ENCODE data around the gene RNF214. TPM values are rescaled to one million over a fixed set of nuclear protein-coding genes. Genes with fewer than 3 reads are reported as not detected.
A peak's percentile ranks its signal among the peaks of the same experiment; 100 is the strongest.

RNF214 gene
- total RNA-seq, 2 donors from 2014 or later, result 46.4 to 51.1 TPM

GRCh38 chr11:117238221-117238620 is 5.8 kb downstream of the RNF214 start:
- 94 to 100% methylated on average over 2 to 5 of the region's 5 CpGs for WGBS, 2 experiments (ENCODE audit: insufficient coverage in 1 of 2, insufficient read length in 1 of 2)
- no peak overlapping the region for H3K27ac Mint-ChIP-seq
- H3K4me1 Mint-ChIP-seq, result peaks cover 12% of the 10 kb centered on the region
- Histone ChIP-seq H3K27ac (ENCODE audit: low read depth, low read length) (no peak overlapping the region), H3K4me1 (ENCODE audit: control insufficient read depth, insufficient read depth, low read length) (peaks cover 3% of the 10 kb centered on the region), H3K36me3 (ENCODE audit: control insufficient read depth, insufficient read depth, low read length) (peaks cover 48% of the 10 kb centered on the region), H3K4me3 (ENCODE audit: low read length) (no peak overlapping the region), H3K9ac (ENCODE audit: extremely low read depth, low read length, poor library complexity, severe bottlenecking) (no peak overlapping the region), H3K9me3 (ENCODE audit: control insufficient read depth, low read length) (no peaks in the 10 kb centered on the region), H3K27me3 (ENCODE audit: control insufficient read depth, insufficient read depth, low read length, poor library complexity, severe bottlenecking) (no peaks in the 10 kb centered on the region)
- H3K27me3 Mint-ChIP-seq (ENCODE audit: insufficient read depth), result no peaks in the 10 kb centered on the region
- TF ChIP-seq, protein P1, sequence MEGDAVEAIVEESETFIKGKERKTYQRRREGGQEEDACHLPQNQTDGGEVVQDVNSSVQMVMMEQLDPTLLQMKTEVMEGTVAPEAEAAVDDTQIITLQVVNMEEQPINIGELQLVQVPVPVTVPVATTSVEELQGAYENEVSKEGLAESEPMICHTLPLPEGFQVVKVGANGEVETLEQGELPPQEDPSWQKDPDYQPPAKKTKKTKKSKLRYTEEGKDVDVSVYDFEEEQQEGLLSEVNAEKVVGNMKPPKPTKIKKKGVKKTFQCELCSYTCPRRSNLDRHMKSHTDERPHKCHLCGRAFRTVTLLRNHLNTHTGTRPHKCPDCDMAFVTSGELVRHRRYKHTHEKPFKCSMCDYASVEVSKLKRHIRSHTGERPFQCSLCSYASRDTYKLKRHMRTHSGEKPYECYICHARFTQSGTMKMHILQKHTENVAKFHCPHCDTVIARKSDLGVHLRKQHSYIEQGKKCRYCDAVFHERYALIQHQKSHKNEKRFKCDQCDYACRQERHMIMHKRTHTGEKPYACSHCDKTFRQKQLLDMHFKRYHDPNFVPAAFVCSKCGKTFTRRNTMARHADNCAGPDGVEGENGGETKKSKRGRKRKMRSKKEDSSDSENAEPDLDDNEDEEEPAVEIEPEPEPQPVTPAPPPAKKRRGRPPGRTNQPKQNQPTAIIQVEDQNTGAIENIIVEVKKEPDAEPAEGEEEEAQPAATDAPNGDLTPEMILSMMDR (conservative IDR thresholded peaks at IDR 0.05), result no peak
- no peak for DNase-seq
- no peak overlapping the region for H3K4me3 Mint-ChIP-seq
- no peaks in the 10 kb centered on the region for H3K9me3 Mint-ChIP-seq
- H3K36me3 Mint-ChIP-seq (ENCODE audit: low read depth), result peaks cover 35% of the 10 kb centered on the region

- no peak overlapping the region for H3K27ac Mint-ChIP-seq
- no peak overlapping the region for H3K27ac ChIP-seq (ENCODE audit: low read depth, low read length)
- peaks cover 53% of the 10 kb centered on the region for H3K36me3 ChIP-seq (ENCODE audit: control insufficient read depth, insufficient read depth, low read length)
- no peaks in the 10 kb centered on the region for H3K9me3 Mint-ChIP-seq
- H3K4me3 Mint-ChIP-seq, result no peak overlapping the region
- H3K27me3 ChIP-seq (ENCODE audit: control insufficient read depth, insufficient read depth, low read length, poor library complexity, severe bottlenecking), result no peaks in the 10 kb centered on the region
- WGBS, 2 experiments (ENCODE audit: insufficient coverage in 1 of 2, insufficient read length in 1 of 2), result 89 to 92% methylated on average over 4 to 6 of the region's 6 CpGs
- TF ChIP-seq, protein P1 (conservative IDR thresholded peaks at IDR 0.05), result peak; percentile 40
- no peaks in the 10 kb centered on the region for H3K4me1 ChIP-seq (ENCODE audit: control insufficient read depth, insufficient read depth, low read length)
- H3K9me3 ChIP-seq (ENCODE audit: control insufficient read depth, low read length), result no peaks in the 10 kb centered on the region
- H3K27me3 Mint-ChIP-seq (ENCODE audit: insufficient read depth), result no peaks in the 10 kb centered on the region
- H3K4me3 ChIP-seq (ENCODE audit: low read length), result no peak overlapping the region
- H3K36me3 Mint-ChIP-seq (ENCODE audit: low read depth), result peaks cover 42% of the 10 kb centered on the region
- DNase-seq, result no peak
- peaks cover 1% of the 10 kb centered on the region for H3K4me1 Mint-ChIP-seq
- H3K9ac ChIP-seq (ENCODE audit: extremely low read depth, low read length, poor library complexity, severe bottlenecking), result no peak overlapping the region
Observed at GRCh38 chr11:117239295-117239694, 6.8 kb downstream of the RNF214 start.

- DNase-seq, result no peak
- Histone ChIP-seq H3K9me3 (ENCODE audit: control insufficient read depth, low read length) (no peaks in the 10 kb centered on the region), H3K4me1 (ENCODE audit: control insufficient read depth, insufficient read depth, low read length) (no peaks in the 10 kb centered on the region), H3K27me3 (ENCODE audit: control insufficient read depth, insufficient read depth, low read length, poor library complexity, severe bottlenecking) (no peaks in the 10 kb centered on the region), H3K4me3 (ENCODE audit: low read length) (no peak overlapping the region), H3K36me3 (ENCODE audit: control insufficient read depth, insufficient read depth, low read length) (peaks cover 58% of the 10 kb centered on the region), H3K27ac (ENCODE audit: low read depth, low read length) (no peak overlapping the region), H3K9ac (ENCODE audit: extremely low read depth, low read length, poor library complexity, severe bottlenecking) (no peak overlapping the region)
- Mint-ChIP-seq H3K9me3 (no peaks in the 10 kb centered on the region), H3K27ac (no peak overlapping the region), H3K4me3 (no peak overlapping the region), H3K36me3 (ENCODE audit: low read depth) (peaks cover 65% of the 10 kb centered on the region), H3K4me1 (peaks cover 2% of the 10 kb centered on the region), H3K27me3 (ENCODE audit: insufficient read depth) (no peaks in the 10 kb centered on the region)
- TF ChIP-seq, protein P1 (conservative IDR thresholded peaks at IDR 0.05), result no peak
- WGBS, 2 experiments (ENCODE audit: insufficient coverage in 1 of 2, insufficient read length in 1 of 2), result 97 to 100% methylated on average over 2 to 3 of the region's 4 CpGs
Observed at GRCh38 chr11:117248341-117248740, 15.9 kb downstream of the RNF214 start.
